Kidney (tissue), 14 donors: ENCODE measurements around the gene ARID5A. TPM values are rescaled to one million over a fixed set of nuclear protein-coding genes. Genes with fewer than 3 reads are reported as not detected.

ENCODE experiments used
- DNase-seq, 5 donors: peaks; one replicate each; pipeline ENCODE4 v3.0.0-alpha.2; 2013 to 2020
- FAIRE-seq: peaks from 2 replicates; lab custom pipeline; 2012; peaks lifted over from hg19 to GRCh38; lab: Jason Lieb, UNC
- H3K27ac ChIP-seq, 2 donors: one replicate each; pipeline ENCODE4 v1.7.0; 2013; ENCODE audit warnings: low read depth in 2 of 2, low read length in 2 of 2, inconsistent platforms in 1 of 2
- H3K27me3 ChIP-seq: one replicate; pipeline ENCODE4 v1.7.1; 2013; ENCODE audit warnings: low read length, inconsistent platforms; ENCODE audit not compliant: control insufficient read depth, insufficient read depth
- H3K36me3 ChIP-seq, 3 donors: one replicate each; pipeline versions ENCODE4 v1.7.0 to v1.7.1; 2013; ENCODE audit warnings: low read length in 3 of 3, control low read depth in 1 of 3, inconsistent platforms in 1 of 3; ENCODE audit not compliant: insufficient read depth in 3 of 3, control insufficient read depth in 2 of 3
- H3K4me1 ChIP-seq, 3 donors: one replicate each; pipeline versions ENCODE4 v1.7.0 to v1.7.1; 2013; ENCODE audit warnings: low read length in 3 of 3, inconsistent platforms in 1 of 3, low read depth in 1 of 3; ENCODE audit not compliant: control insufficient read depth in 2 of 3, insufficient read depth in 2 of 3
- H3K4me3 ChIP-seq, 3 donors: one replicate each; pipeline versions ENCODE4 v1.7.0 to v1.8.1; 2013; ENCODE audit warnings: low read length in 3 of 3, control low read depth in 1 of 3, inconsistent platforms in 1 of 3
- H3K9ac ChIP-seq, 3 donors: one replicate each; pipeline versions ENCODE4 v1.7.0 to v1.7.1; 2013; ENCODE audit warnings: low read length in 3 of 3, control low read depth in 1 of 3, inconsistent platforms in 1 of 3
- H3K9me3 ChIP-seq, 3 donors: one replicate each; pipeline versions ENCODE4 v1.7.0 to v1.7.1; 2013; ENCODE audit warnings: low read length in 3 of 3, control low read depth in 1 of 3, inconsistent platforms in 1 of 3; ENCODE audit not compliant: control insufficient read depth in 2 of 3, insufficient read depth in 1 of 3
- intact Hi-C: fragments of 100-400 bp; cut with DNase I; formaldehyde crosslinking; loops from one replicate; pipeline ENCODE4 v1.11.1; 2022
- polyA plus RNA-seq: library from polyadenylated mRNA; stranded (reverse); fragments of 350-450 nt; fragmentation: Illumina TruSeq; extraction: RNeasy Lipid Tissue Mini Kit (QIAGEN cat#74804); gene quantifications from one replicate; pipeline ENCODE4 v1.2.3, GENCODE V29; 2014; ENCODE audit warnings: low read depth, low replicate concordance; ENCODE audit not compliant: insufficient read depth
- total RNA-seq: library from RNA; stranded (reverse); fragmentation: NEBNext Ultra II Directional; extraction: Animal tissue kit (Norgen Biotek cat#: 25700); gene quantifications from one replicate; pipeline ENCODE4 v1.2.1, GENCODE V29; 2021
- TF ChIP-seq, protein P1 (sequence below): IDR thresholded peaks from 3 replicates; pipeline ENCODE4 v1.5.1; 2012; ENCODE audit warnings: mild to moderate bottlenecking, moderate library complexity, borderline replicate concordance; ENCODE audit not compliant: insufficient read depth; ENCODE audit errors: extremely low read depth
- donor health status: control.
- donor health status: control.
- donor health status: control.
- donor health status: control.
- donor health status: control.
- donor health status: DM: yes; HTN: yes; CAD: no.
- donor health status: Normal renal cell carcinoma (clear cell type).

Gene ARID5A
- total and polyA plus RNA-seq, 2 donors from 2014 or later = 8.6 to 26.3 TPM

DNA sequence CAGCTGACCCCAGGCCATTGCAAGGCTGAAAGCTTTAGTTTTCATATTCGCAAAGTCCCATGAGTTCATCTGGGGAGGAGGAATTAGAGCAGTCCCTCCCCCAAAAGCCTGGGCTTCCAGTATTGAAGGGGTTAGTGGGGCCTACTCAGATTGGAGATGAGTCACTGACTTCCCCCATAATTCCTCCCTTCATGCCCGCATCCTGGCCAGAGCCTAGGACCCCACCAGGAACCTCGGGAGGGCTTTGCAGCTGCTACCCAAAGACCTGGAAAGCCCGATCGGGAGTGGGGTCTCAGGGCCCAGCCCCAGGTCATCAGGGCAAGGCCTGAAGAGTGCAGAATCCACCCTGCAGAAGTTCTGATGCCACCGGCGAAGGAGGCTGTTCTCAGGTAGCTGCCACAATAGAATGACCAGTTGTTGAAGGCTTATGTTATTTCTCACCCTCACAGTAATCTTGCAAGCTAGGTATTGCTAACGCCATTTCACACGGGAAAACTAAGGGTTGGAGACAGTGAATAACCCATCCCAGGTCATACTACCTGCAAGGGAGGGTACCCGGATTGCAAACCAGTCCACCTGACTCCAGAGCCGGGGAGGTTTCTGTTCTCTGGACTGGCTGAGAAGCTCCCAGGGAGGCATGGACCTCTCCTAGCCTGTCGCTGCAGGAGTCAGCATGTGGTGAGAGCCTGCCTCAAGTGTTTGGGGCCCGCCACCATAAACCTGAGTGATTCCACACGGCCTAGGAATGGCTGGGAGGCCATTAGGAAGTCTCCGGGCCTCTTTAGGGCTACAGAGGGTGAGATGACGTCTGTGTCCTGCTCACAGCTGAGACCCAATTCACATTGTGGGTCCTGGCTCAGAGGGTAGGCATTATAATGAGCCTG is 5.8 kb upstream of the ARID5A start:
- TF ChIP-seq, protein P1, sequence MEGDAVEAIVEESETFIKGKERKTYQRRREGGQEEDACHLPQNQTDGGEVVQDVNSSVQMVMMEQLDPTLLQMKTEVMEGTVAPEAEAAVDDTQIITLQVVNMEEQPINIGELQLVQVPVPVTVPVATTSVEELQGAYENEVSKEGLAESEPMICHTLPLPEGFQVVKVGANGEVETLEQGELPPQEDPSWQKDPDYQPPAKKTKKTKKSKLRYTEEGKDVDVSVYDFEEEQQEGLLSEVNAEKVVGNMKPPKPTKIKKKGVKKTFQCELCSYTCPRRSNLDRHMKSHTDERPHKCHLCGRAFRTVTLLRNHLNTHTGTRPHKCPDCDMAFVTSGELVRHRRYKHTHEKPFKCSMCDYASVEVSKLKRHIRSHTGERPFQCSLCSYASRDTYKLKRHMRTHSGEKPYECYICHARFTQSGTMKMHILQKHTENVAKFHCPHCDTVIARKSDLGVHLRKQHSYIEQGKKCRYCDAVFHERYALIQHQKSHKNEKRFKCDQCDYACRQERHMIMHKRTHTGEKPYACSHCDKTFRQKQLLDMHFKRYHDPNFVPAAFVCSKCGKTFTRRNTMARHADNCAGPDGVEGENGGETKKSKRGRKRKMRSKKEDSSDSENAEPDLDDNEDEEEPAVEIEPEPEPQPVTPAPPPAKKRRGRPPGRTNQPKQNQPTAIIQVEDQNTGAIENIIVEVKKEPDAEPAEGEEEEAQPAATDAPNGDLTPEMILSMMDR = no peak
- no peak overlapping the region for H3K9ac ChIP-seq
- no peak overlapping the region for H3K27ac ChIP-seq
- FAIRE-seq (no peak), DNase-seq (peak in 3 of 5 donors; percentile 37 to 80 (median 71))
- intact Hi-C loops = no loop called here
- no peaks in the 10 kb centered on the region for H3K9me3 ChIP-seq
- H3K36me3 ChIP-seq = no peaks in the 10 kb centered on the region
- no peaks in the 10 kb centered on the region for H3K27me3 ChIP-seq
- peaks cover 0 to 16% (median 15%) of the 10 kb centered on the region in 3 donors for H3K4me1 ChIP-seq
- H3K4me3 ChIP-seq = no peak overlapping the region

DNA sequence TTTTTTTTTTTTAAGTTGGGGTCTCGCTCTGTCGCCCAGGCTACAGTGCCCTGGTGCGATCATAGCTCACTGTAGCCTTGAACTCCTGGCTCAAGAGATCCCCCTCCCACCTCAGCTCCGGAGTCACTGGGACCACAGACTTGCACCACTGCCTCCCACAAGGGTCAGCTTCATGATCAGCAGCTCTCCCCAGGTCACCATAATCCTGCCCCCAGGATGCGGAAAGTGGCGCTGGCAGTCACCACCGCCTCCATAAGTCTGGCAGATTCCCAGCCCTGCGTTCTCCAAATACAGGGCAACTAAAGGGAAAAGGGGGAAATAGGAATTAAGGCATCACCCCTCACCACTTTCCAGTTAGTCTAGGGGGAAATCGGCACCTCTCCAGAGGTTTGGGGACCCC is 5.2 kb upstream of the ARID5A start:
- no peaks in the 10 kb centered on the region for H3K9me3 ChIP-seq
- peak overlapping the region in 1 of 3 donors; percentile 50 for H3K4me3 ChIP-seq
- FAIRE-seq = no peak
- peaks cover 0 to 16% (median 15%) of the 10 kb centered on the region in 3 donors for H3K4me1 ChIP-seq
- H3K27me3 ChIP-seq = no peaks in the 10 kb centered on the region
- intact Hi-C loops = no loop called here
- peak overlapping the region in 2 of 3 donors; percentile 45 to 80 for H3K9ac ChIP-seq
- peak in 3 of 5 donors; percentile 15 to 74 (median 64) for DNase-seq
- H3K27ac ChIP-seq = peak overlapping the region; percentile 69 to 71
- no peaks in the 10 kb centered on the region for H3K36me3 ChIP-seq
- TF ChIP-seq, protein P1 = no peak

DNA sequence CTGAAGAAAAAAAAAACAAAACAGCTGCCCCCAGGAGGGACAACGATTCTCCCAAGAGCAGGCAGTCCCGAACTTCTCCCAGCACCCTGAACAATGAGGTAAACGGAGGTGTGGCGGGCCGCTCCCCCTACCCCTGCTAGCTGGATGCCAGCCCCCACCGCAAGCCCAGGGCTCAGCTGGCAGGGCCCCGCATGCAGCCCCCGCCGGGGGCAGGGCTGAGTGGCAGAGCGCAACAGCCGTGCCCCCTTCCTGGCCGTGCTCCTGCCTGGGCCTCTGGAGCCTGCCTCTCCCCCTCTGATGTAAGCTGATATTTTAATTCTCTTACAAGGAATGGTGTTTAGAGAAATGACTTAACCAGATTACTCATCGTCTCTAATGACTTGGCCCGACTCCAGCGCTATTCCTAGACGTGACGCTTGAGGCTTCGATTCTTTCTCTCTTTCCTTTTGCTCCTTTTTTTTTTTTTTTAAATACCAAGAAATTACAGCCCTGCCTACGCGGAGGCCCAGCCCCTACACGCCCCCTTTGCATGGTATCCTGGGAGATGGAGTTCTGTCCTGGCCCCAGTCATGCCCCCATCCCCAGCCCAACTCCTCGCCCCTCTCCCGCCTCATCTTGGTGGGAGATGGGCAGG is 4.6 kb upstream of the ARID5A start:
- intact Hi-C loops = no loop called here
- Histone ChIP-seq H3K27me3 (no peaks in the 10 kb centered on the region), H3K4me3 (peak overlapping the region; percentile 30 to 50 (median 44)), H3K27ac (peak overlapping the region; percentile 84 to 90), H3K9me3 (no peaks in the 10 kb centered on the region), H3K4me1 (peaks cover 0 to 16% (median 15%) of the 10 kb centered on the region in 3 donors), H3K36me3 (no peaks in the 10 kb centered on the region), H3K9ac (peak overlapping the region in 2 of 3 donors; percentile 45 to 80)
- FAIRE-seq = peak; percentile 95
- TF ChIP-seq, protein P1 = no peak
- DNase-seq = peak; percentile 91 to 99 (median 96)
